Vagina (tissue), 2 donors: ENCODE data around the gene BTD.

Source experiments
- POLR2A ChIP-seq, 2 donors: fragments of 450-650 bp; IDR thresholded peaks; one replicate each; pipeline ENCODE4 v1.6.1; 2017; ENCODE audit warnings: antibody characterized with exemption in 2 of 2, mild to moderate bottlenecking in 2 of 2, moderate library complexity in 2 of 2
- TF ChIP-seq, protein P1 (sequence below), 3 experiments: fragments of 450-650 bp in 2 of 3; fragments of 200-600 bp in 1 of 3; sonication (generic) in 1 of 3; IDR thresholded peaks; one replicate each; pipeline ENCODE4 v1.5.1; 2017 to 2019; ENCODE audit warnings: antibody characterized with exemption in 3 of 3, mild to moderate bottlenecking in 2 of 3, moderate library complexity in 2 of 3

DNA sequence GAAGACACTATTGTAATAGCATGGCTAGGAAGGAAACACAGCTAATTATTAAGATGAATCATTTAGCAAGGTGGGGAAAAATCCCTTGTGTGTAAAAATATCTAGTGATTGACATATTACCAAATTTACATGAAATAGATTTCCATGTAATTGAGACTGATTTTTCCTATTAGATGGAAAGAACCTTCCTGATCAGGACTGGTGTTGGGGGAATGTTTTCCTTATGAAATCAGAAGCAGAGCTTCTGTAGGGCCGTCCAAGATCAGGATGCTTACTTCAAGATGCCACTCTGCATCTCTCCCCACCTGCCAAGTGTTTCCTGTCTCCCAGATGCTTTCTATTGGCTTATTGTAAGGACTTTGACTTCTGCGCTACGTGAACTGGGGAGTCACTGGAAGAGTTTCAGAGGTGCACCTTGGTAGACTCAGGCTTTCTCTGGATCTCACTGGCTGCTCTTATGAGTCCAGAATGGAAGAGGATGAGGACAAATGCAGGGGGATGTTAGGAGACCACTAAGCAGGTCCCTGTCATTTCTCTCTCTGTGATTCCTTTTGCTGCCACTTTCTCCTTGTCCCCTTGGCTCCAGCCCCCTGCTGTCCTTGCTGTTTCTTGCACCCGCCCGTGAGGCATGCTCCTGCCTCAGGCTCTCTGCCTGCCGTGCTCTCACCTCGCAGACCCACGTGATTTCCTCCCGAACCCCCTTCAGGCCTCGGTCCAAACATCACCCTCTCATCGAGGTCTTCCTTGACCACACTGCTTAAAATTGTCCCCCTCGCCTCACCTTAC lies 30.1 kb downstream of the BTD start:
- TF ChIP-seq, protein P1, sequence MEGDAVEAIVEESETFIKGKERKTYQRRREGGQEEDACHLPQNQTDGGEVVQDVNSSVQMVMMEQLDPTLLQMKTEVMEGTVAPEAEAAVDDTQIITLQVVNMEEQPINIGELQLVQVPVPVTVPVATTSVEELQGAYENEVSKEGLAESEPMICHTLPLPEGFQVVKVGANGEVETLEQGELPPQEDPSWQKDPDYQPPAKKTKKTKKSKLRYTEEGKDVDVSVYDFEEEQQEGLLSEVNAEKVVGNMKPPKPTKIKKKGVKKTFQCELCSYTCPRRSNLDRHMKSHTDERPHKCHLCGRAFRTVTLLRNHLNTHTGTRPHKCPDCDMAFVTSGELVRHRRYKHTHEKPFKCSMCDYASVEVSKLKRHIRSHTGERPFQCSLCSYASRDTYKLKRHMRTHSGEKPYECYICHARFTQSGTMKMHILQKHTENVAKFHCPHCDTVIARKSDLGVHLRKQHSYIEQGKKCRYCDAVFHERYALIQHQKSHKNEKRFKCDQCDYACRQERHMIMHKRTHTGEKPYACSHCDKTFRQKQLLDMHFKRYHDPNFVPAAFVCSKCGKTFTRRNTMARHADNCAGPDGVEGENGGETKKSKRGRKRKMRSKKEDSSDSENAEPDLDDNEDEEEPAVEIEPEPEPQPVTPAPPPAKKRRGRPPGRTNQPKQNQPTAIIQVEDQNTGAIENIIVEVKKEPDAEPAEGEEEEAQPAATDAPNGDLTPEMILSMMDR (IDR thresholded peaks at IDR 0.05) = no peak
- no peak for TF ChIP-seq POLR2A (IDR thresholded peaks at IDR 0.05)
